SK-N-SH treated with all-trans-retinoic acid at 6 μM for 48 hours (cell line): Measurements from ENCODE around the gene PDSS2.

Experiments
- ATAC-seq: fragments of 200-7000 bp; cut with Tn5 transposase; 3 replicates; pipeline ENCODE4 v1.9.1; 2020; ENCODE audit warnings: mild to moderate bottlenecking, moderate library complexity
- BACH2 ChIP-seq: fragments of 250-450 bp; sonication (Bioruptor Pico); IDR thresholded peaks from 2 replicates; pipeline ENCODE4 v1.9.0; 2021; ENCODE audit warnings: mild to moderate bottlenecking, borderline replicate concordance
- CSDC2 ChIP-seq: fragments of 250-450 bp; sonication (Bioruptor Pico); IDR thresholded peaks from 2 replicates; pipeline ENCODE4 v1.5.0; 2020; ENCODE audit warnings: mild to moderate bottlenecking, moderate library complexity
- CSRNP3 ChIP-seq: fragments of 250-450 bp; sonication (Bioruptor Pico); IDR thresholded peaks from 2 replicates; pipeline ENCODE4 v1.5.1; 2021; ENCODE audit warnings: mild to moderate bottlenecking, moderate library complexity
- ESRRG ChIP-seq: fragments of 250-450 bp; sonication (Bioruptor Pico); IDR thresholded peaks from 2 replicates; pipeline ENCODE4 v1.6.1; 2021; ENCODE audit warnings: mild to moderate bottlenecking
- GLIS3 ChIP-seq: fragments of 250-450 bp; sonication (Bioruptor Pico); IDR thresholded peaks from 2 replicates; pipeline ENCODE4 v1.5.0; 2020; ENCODE audit warnings: mild to moderate bottlenecking, moderate library complexity
- ISL1 ChIP-seq: fragments of 250-450 bp; sonication (Bioruptor Pico); IDR thresholded peaks from 2 replicates; pipeline ENCODE4 v2.1.2; 2022; ENCODE audit warnings: mild to moderate bottlenecking, moderate library complexity
- OSR1 ChIP-seq: fragments of 250-450 bp; sonication (Bioruptor Pico); IDR thresholded peaks from 2 replicates; pipeline ENCODE4 v1.8.0; 2022; ENCODE audit warnings: moderate library complexity, mild to moderate bottlenecking, inconsistent platforms
- PATZ1 ChIP-seq: fragments of 250-450 bp; sonication (Bioruptor Pico); IDR thresholded peaks from 2 replicates; pipeline ENCODE4 v1.8.0; 2020; ENCODE audit warnings: mild to moderate bottlenecking, moderate library complexity, borderline replicate concordance
- POU6F1 ChIP-seq: fragments of 250-450 bp; sonication (Bioruptor Pico); IDR thresholded peaks from 2 replicates; pipeline ENCODE4 v1.8.0; 2021; ENCODE audit warnings: low read depth, mild to moderate bottlenecking, moderate library complexity, borderline replicate concordance
- PPARA ChIP-seq: fragments of 250-450 bp; sonication (Bioruptor Pico); IDR thresholded peaks from 2 replicates; pipeline ENCODE4 v1.5.0; 2020; ENCODE audit warnings: mild to moderate bottlenecking, borderline replicate concordance
- RARB ChIP-seq: fragments of 250-450 bp; sonication (Bioruptor Pico); IDR thresholded peaks from 2 replicates; pipeline ENCODE4 v1.8.0; 2021; ENCODE audit warnings: mild to moderate bottlenecking, moderate library complexity
- SNAI2 ChIP-seq: fragments of 250-450 bp; sonication (Bioruptor Pico); IDR thresholded peaks from 2 replicates; pipeline ENCODE4 v1.5.0; 2020; ENCODE audit warnings: mild to moderate bottlenecking, moderate library complexity
- TCF4 ChIP-seq: fragments of 250-450 bp; sonication (Bioruptor Pico); IDR thresholded peaks from 2 replicates; pipeline ENCODE4 v1.8.0; 2021; ENCODE audit warnings: mild to moderate bottlenecking, moderate library complexity, borderline replicate concordance
- TOX ChIP-seq: fragments of 250-450 bp; sonication (Bioruptor Pico); IDR thresholded peaks from 2 replicates; pipeline ENCODE4 v1.8.0; 2021; ENCODE audit warnings: mild to moderate bottlenecking, moderate library complexity, borderline replicate concordance
- ZC3H10 ChIP-seq: fragments of 250-450 bp; sonication (Bioruptor Pico); IDR thresholded peaks from 2 replicates; pipeline ENCODE4 v1.5.1; 2021; ENCODE audit warnings: mild to moderate bottlenecking, moderate library complexity
- ZFP3 ChIP-seq: fragments of 250-450 bp; sonication (Bioruptor Pico); IDR thresholded peaks from 2 replicates; pipeline ENCODE4 v1.5.0; 2020; ENCODE audit warnings: mild to moderate bottlenecking, moderate library complexity
- ZFP30 ChIP-seq: fragments of 450-650 bp; formaldehyde crosslinking; IDR thresholded peaks from 2 replicates; pipeline ENCODE4 v1.5.0; 2022; ENCODE audit warnings: mild to moderate bottlenecking, moderate library complexity
- ZNF565 ChIP-seq: fragments of 450-650 bp; formaldehyde crosslinking; conservative IDR thresholded peaks from 2 replicates; pipeline ENCODE4 v1.5.0; 2020; ENCODE audit warnings: low read depth, mild to moderate bottlenecking, moderate library complexity
- ZNF70 ChIP-seq: fragments of 450-650 bp; formaldehyde crosslinking; IDR thresholded peaks from 2 replicates; pipeline ENCODE4 v1.5.0; 2020; ENCODE audit warnings: mild to moderate bottlenecking, moderate library complexity
- ZNF8 ChIP-seq: fragments of 450-650 bp; formaldehyde crosslinking; IDR thresholded peaks from 2 replicates; pipeline ENCODE4 v1.5.0; 2020; ENCODE audit warnings: mild to moderate bottlenecking, moderate library complexity
- TF ChIP-seq, protein P1 (sequence below): fragments of 250-450 bp; sonication (Bioruptor Pico); IDR thresholded peaks from 2 replicates; pipeline ENCODE4 v1.5.1; 2020; ENCODE audit warnings: low read depth, mild to moderate bottlenecking, moderate library complexity
- TF ChIP-seq, protein P2 (sequence below): fragments of 250-450 bp; sonication (Bioruptor Pico); IDR thresholded peaks from 2 replicates; pipeline ENCODE4 v1.5.0; 2020; ENCODE audit warnings: mild to moderate bottlenecking, moderate library complexity

PDSS2 gene

DNA sequence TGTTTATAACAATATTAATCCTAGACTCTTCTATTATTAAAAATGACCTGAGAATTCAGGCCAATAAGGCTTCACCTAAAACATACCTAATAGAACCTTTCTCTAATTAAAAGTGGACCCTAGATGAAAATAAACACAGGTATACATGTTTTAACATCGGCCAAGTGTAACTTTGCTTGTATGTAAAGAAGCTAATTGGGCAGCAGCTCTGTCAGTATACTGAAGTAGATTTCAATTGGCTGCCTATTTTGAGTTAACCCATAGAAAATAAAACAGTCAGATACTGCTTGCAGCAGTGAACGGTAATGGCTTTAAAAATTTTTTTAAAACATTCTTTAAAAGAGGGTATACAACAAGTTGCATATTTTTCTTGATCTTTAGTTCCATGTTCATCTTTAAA is 67.3 kb downstream of the PDSS2 start:
- ATAC-seq: no peak
- TF ChIP-seq ZNF565 (CRISPR knock-in tag): no peak
- no peak for TF ChIP-seq ZC3H10 (CRISPR knock-in tag)
- no peak for TF ChIP-seq OSR1
- TF ChIP-seq, protein P1, sequence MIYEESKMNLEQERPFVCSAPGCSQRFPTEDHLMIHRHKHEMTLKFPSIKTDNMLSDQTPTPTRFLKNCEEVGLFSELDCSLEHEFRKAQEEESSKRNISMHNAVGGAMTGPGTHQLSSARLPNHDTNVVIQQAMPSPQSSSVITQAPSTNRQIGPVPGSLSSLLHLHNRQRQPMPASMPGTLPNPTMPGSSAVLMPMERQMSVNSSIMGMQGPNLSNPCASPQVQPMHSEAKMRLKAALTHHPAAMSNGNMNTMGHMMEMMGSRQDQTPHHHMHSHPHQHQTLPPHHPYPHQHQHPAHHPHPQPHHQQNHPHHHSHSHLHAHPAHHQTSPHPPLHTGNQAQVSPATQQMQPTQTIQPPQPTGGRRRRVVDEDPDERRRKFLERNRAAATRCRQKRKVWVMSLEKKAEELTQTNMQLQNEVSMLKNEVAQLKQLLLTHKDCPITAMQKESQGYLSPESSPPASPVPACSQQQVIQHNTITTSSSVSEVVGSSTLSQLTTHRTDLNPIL: no peak
- no peak for TF ChIP-seq ZFP3 (CRISPR knock-in tag)
- TF ChIP-seq TCF4 (CRISPR knock-in tag): no peak
- no peak for TF ChIP-seq SNAI2
- no peak for TF ChIP-seq CSDC2 (CRISPR knock-in tag)
- no peak for TF ChIP-seq BACH2 (CRISPR knock-in tag)
- TF ChIP-seq ZFP30: no peak
- TF ChIP-seq ZNF70 (CRISPR knock-in tag): no peak
- TF ChIP-seq ESRRG (CRISPR knock-in tag): no peak
- no peak for TF ChIP-seq PPARA (CRISPR knock-in tag)
- TF ChIP-seq TOX (CRISPR knock-in tag): no peak
- no peak for TF ChIP-seq CSRNP3 (CRISPR knock-in tag)
- TF ChIP-seq GLIS3 (CRISPR knock-in tag): no peak
- no peak for TF ChIP-seq POU6F1 (CRISPR knock-in tag)
- TF ChIP-seq RARB (CRISPR knock-in tag): no peak
- TF ChIP-seq, all 23 proteins: peak for 0

DNA sequence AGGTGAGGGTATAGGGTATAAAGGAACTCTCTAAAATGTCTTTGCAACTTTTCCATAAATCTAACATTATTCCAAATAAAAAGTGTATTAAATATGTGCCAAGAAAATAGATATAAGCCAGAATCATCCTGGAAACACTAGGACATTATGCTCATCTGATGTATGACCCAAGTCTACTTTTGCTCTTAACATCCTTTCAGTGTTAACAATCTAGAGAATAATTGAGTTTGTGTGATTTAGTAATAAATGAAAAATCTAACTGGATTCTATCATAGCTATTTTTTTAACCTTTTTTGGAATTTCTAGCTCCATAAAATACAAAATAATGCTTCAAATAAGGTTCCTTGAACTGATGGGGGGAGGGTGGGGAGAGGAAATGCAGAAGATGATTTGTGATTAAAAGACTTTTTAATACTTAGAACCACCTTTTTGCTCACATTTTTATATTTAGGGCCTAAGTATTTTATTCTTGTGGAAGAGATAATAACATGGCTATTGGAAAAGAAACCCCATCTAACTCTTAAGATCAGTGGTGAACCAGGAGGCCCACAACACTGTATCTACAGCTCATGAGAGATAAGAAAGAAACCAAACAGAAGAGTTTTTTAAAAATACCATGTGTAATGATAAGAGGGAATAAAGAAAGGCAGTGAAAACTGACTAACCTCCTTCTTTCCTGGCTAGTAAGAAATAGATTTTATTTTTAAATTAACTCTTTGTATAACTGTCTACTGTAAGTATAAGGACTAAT is 68.5 kb downstream of the PDSS2 start:
- ATAC-seq: no peak
- TF ChIP-seq ZNF565 (CRISPR knock-in tag) (no peak), GLIS3 (CRISPR knock-in tag) (no peak), RARB (CRISPR knock-in tag) (no peak), POU6F1 (CRISPR knock-in tag) (no peak), ZNF8 (CRISPR knock-in tag) (no peak), PATZ1 (CRISPR knock-in tag) (0 out of 2 replicates have a peak, but pooled peaks have one; percentile 29), OSR1 (no peak), TOX (CRISPR knock-in tag) (no peak), ISL1 (CRISPR knock-in tag) (peak; percentile 93)
- TF ChIP-seq, protein P2, sequence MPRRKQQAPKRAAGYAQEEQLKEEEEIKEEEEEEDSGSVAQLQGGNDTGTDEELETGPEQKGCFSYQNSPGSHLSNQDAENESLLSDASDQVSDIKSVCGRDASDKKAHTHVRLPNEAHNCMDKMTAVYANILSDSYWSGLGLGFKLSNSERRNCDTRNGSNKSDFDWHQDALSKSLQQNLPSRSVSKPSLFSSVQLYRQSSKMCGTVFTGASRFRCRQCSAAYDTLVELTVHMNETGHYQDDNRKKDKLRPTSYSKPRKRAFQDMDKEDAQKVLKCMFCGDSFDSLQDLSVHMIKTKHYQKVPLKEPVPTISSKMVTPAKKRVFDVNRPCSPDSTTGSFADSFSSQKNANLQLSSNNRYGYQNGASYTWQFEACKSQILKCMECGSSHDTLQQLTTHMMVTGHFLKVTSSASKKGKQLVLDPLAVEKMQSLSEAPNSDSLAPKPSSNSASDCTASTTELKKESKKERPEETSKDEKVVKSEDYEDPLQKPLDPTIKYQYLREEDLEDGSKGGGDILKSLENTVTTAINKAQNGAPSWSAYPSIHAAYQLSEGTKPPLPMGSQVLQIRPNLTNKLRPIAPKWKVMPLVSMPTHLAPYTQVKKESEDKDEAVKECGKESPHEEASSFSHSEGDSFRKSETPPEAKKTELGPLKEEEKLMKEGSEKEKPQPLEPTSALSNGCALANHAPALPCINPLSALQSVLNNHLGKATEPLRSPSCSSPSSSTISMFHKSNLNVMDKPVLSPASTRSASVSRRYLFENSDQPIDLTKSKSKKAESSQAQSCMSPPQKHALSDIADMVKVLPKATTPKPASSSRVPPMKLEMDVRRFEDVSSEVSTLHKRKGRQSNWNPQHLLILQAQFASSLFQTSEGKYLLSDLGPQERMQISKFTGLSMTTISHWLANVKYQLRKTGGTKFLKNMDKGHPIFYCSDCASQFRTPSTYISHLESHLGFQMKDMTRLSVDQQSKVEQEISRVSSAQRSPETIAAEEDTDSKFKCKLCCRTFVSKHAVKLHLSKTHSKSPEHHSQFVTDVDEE (CRISPR knock-in tag): no peak
